Activated naive CD8-positive, alpha-beta T cell treated with anti-CD3 and anti-CD28 coated beads, Interleukin-2, amount 10 ng/mL, durations not matched to agents 7 days and 5 days (primary cell): Measurements from ENCODE around the gene MRGPRG. TPM values are rescaled to one million over a fixed set of nuclear protein-coding genes. Genes with fewer than 3 reads are reported as not detected.

Experiments
- ATAC-seq: fragments of 150-1000 bp; cut with Tn5 transposase; one replicate; pipeline ENCODE4 v1.10.0; 2021; ENCODE audit warnings: low read depth, moderate library complexity
- POLR2A ChIA-PET: fragments of 350-600 bp; sonication (Branson Sonifier 250); formaldehyde crosslinking; loops from one replicate; lab custom pipeline; 2021; ENCODE audit warnings: antibody characterized with exemption; lab: Charles Lee
- DNase-seq: peaks from one replicate; pipeline ENCODE4 v3.0.0; 2021
- H3K27ac Mint-ChIP-seq: one replicate; pipeline ENCODE4 v1.8.0; 2022; ENCODE audit warnings: mild to moderate bottlenecking, mixed read lengths
- H3K27me3 Mint-ChIP-seq: one replicate; pipeline ENCODE4 v1.8.0; 2022; ENCODE audit warnings: mild to moderate bottlenecking, moderate library complexity, mixed read lengths
- H3K36me3 Mint-ChIP-seq: one replicate; pipeline ENCODE4 v1.8.0; 2021; ENCODE audit warnings: mild to moderate bottlenecking, mixed read lengths
- H3K4me1 Mint-ChIP-seq: one replicate; pipeline ENCODE4 v1.8.0; 2021; ENCODE audit warnings: mixed read lengths
- H3K4me3 Mint-ChIP-seq: one replicate; pipeline ENCODE4 v1.8.0; 2022; ENCODE audit warnings: mild to moderate bottlenecking, moderate library complexity, mixed read lengths
- H3K9me3 Mint-ChIP-seq: one replicate; pipeline ENCODE4 v1.8.0; 2021; ENCODE audit warnings: mixed read lengths
- total RNA-seq, 2 experiments: library from RNA; stranded (reverse); gene quantifications; one replicate each; pipeline ENCODE4 v1.2.3, GENCODE V29; 2021

MRGPRG gene
- total RNA-seq, 2 experiments from 2014 or later: not detected

- Mint-ChIP-seq H3K4me1 (no peaks in the 10 kb centered on the region), H3K27ac (no peak overlapping the region), H3K9me3 (no peaks in the 10 kb centered on the region), H3K36me3 (no peaks in the 10 kb centered on the region), H3K4me3 (no peak overlapping the region), H3K27me3 (no peaks in the 10 kb centered on the region)
- POLR2A ChIA-PET: no interaction called here
- ATAC-seq: no peak
- no peak for DNase-seq
These were observed 28.0 kb downstream of the MRGPRG start for GRCh38 chr11:3190600-3190999.

GRCh38 chr11:3189886-3190583, 28.6 kb downstream of the MRGPRG start:
- H3K4me1 Mint-ChIP-seq: no peaks in the 10 kb centered on the region
- H3K36me3 Mint-ChIP-seq: no peaks in the 10 kb centered on the region
- H3K27me3 Mint-ChIP-seq: no peaks in the 10 kb centered on the region
- no peaks in the 10 kb centered on the region for H3K9me3 Mint-ChIP-seq
- no peak overlapping the region for H3K4me3 Mint-ChIP-seq
- no peak overlapping the region for H3K27ac Mint-ChIP-seq
- no peak for ATAC-seq
- POLR2A ChIA-PET: no interaction called here
- DNase-seq: no peak

- no peaks in the 10 kb centered on the region for H3K36me3 Mint-ChIP-seq
- DNase-seq (no peak), ATAC-seq (no peak)
- no peak overlapping the region for H3K27ac Mint-ChIP-seq
- H3K9me3 Mint-ChIP-seq: no peaks in the 10 kb centered on the region
- no peak overlapping the region for H3K4me3 Mint-ChIP-seq
- POLR2A ChIA-PET: no interaction called here
- H3K27me3 Mint-ChIP-seq: peaks cover 4% of the 10 kb centered on the region
- H3K4me1 Mint-ChIP-seq: no peaks in the 10 kb centered on the region
These were observed 29.3 kb downstream of the MRGPRG start for GRCh38 chr11:3189196-3189843.

- POLR2A ChIA-PET: no interaction called here
- no peak overlapping the region for H3K27ac Mint-ChIP-seq
- DNase-seq (no peak), ATAC-seq (no peak)
- H3K27me3 Mint-ChIP-seq: peaks cover 5% of the 10 kb centered on the region
- H3K9me3 Mint-ChIP-seq: no peaks in the 10 kb centered on the region
- no peak overlapping the region for H3K4me3 Mint-ChIP-seq
- no peaks in the 10 kb centered on the region for H3K36me3 Mint-ChIP-seq
- H3K4me1 Mint-ChIP-seq: no peaks in the 10 kb centered on the region
These were observed 30.0 kb downstream of the MRGPRG start for GRCh38 chr11:3188496-3189195.

GRCh38 chr11:3186166-3186953, 32.3 kb downstream of the MRGPRG start:
- Mint-ChIP-seq H3K27ac (no peak overlapping the region), H3K4me1 (no peaks in the 10 kb centered on the region), H3K9me3 (no peaks in the 10 kb centered on the region), H3K27me3 (peaks cover 5% of the 10 kb centered on the region), H3K36me3 (no peaks in the 10 kb centered on the region), H3K4me3 (no peak overlapping the region)
- no peak for DNase-seq
- ATAC-seq: no peak
- POLR2A ChIA-PET: no interaction called here

GRCh38 chr11:3184732-3185347, 33.8 kb downstream of the MRGPRG start:
- no peak for DNase-seq
- no peaks in the 10 kb centered on the region for H3K4me1 Mint-ChIP-seq
- POLR2A ChIA-PET: no interaction called here
- H3K36me3 Mint-ChIP-seq: no peaks in the 10 kb centered on the region
- H3K4me3 Mint-ChIP-seq: no peak overlapping the region
- no peak for ATAC-seq
- H3K27me3 Mint-ChIP-seq: peaks cover 5% of the 10 kb centered on the region
- H3K9me3 Mint-ChIP-seq: no peaks in the 10 kb centered on the region
- H3K27ac Mint-ChIP-seq: no peak overlapping the region

- POLR2A ChIA-PET: no interaction called here
- ATAC-seq: no peak
- no peak for DNase-seq
- peaks cover 5% of the 10 kb centered on the region for H3K27me3 Mint-ChIP-seq
- no peak overlapping the region for H3K27ac Mint-ChIP-seq
- no peaks in the 10 kb centered on the region for H3K36me3 Mint-ChIP-seq
- H3K4me1 Mint-ChIP-seq: no peaks in the 10 kb centered on the region
- no peaks in the 10 kb centered on the region for H3K9me3 Mint-ChIP-seq
- H3K4me3 Mint-ChIP-seq: no peak overlapping the region
These were observed 35.1 kb downstream of the MRGPRG start for GRCh38 chr11:3183523-3183922.

- Mint-ChIP-seq H3K9me3 (peaks cover 1% of the 10 kb centered on the region), H3K36me3 (no peaks in the 10 kb centered on the region), H3K4me1 (no peaks in the 10 kb centered on the region), H3K27me3 (peaks cover 5% of the 10 kb centered on the region), H3K27ac (no peak overlapping the region), H3K4me3 (no peak overlapping the region)
- POLR2A ChIA-PET: no interaction called here
- ATAC-seq (no peak), DNase-seq (no peak)
These were observed 36.2 kb downstream of the MRGPRG start for GRCh38 chr11:3182462-3182852.

- H3K9me3 Mint-ChIP-seq: peaks cover 2% of the 10 kb centered on the region
- ATAC-seq (no peak), DNase-seq (no peak)
- H3K4me3 Mint-ChIP-seq: no peak overlapping the region
- H3K27ac Mint-ChIP-seq: no peak overlapping the region
- no peaks in the 10 kb centered on the region for H3K4me1 Mint-ChIP-seq
- POLR2A ChIA-PET: no interaction called here
- H3K36me3 Mint-ChIP-seq: no peaks in the 10 kb centered on the region
- H3K27me3 Mint-ChIP-seq: peaks cover 5% of the 10 kb centered on the region
These were observed 36.7 kb downstream of the MRGPRG start for GRCh38 chr11:3181725-3182461.

GRCh38 chr11:3180869-3181268, 37.7 kb downstream of the MRGPRG start:
- POLR2A ChIA-PET: no interaction called here
- H3K4me3 Mint-ChIP-seq: no peak overlapping the region
- H3K27ac Mint-ChIP-seq: no peak overlapping the region
- peaks cover 3% of the 10 kb centered on the region for H3K36me3 Mint-ChIP-seq
- no peak for ATAC-seq
- H3K9me3 Mint-ChIP-seq: peaks cover 6% of the 10 kb centered on the region
- no peak for DNase-seq
- H3K4me1 Mint-ChIP-seq: no peaks in the 10 kb centered on the region
- peaks cover 5% of the 10 kb centered on the region for H3K27me3 Mint-ChIP-seq

- no peaks in the 10 kb centered on the region for H3K4me1 Mint-ChIP-seq
- DNase-seq (no peak), ATAC-seq (no peak)
- H3K4me3 Mint-ChIP-seq: no peak overlapping the region
- POLR2A ChIA-PET: no interaction called here
- H3K9me3 Mint-ChIP-seq: peaks cover 8% of the 10 kb centered on the region
- no peak overlapping the region for H3K27ac Mint-ChIP-seq
- H3K27me3 Mint-ChIP-seq: no peaks in the 10 kb centered on the region
- H3K36me3 Mint-ChIP-seq: peaks cover 3% of the 10 kb centered on the region
These were observed 40.3 kb downstream of the MRGPRG start for GRCh38 chr11:3178349-3178748.

- H3K4me3 Mint-ChIP-seq: no peak overlapping the region
- H3K27ac Mint-ChIP-seq: no peak overlapping the region
- H3K9me3 Mint-ChIP-seq: peaks cover 8% of the 10 kb centered on the region
- POLR2A ChIA-PET: no interaction called here
- peaks cover 3% of the 10 kb centered on the region for H3K36me3 Mint-ChIP-seq
- ATAC-seq (no peak), DNase-seq (no peak)
- H3K4me1 Mint-ChIP-seq: no peaks in the 10 kb centered on the region
- H3K27me3 Mint-ChIP-seq: no peaks in the 10 kb centered on the region
These were observed 40.7 kb downstream of the MRGPRG start for GRCh38 chr11:3177931-3178330.
